Glomerular endothelial cell (primary cell): Measurements from ENCODE around the gene SEZ6L. TPM values are rescaled to one million over a fixed set of nuclear protein-coding genes. Genes with fewer than 3 reads are reported as not detected.

Experiments
- DNase-seq: peaks from one replicate; pipeline ENCODE4 v3.0.0-alpha.2; 2011; ENCODE audit warnings: low read depth, low spot score; ENCODE audit errors: extremely low read depth
- total RNA-seq: library from RNA; depleted of rRNA; stranded (reverse); fragments of >200 nt; gene quantifications from 2 replicates; pipeline ENCODE4 v1.2.3, GENCODE V29; 2015

Gene SEZ6L
- not detected in 2 replicates for total RNA-seq

DNA sequence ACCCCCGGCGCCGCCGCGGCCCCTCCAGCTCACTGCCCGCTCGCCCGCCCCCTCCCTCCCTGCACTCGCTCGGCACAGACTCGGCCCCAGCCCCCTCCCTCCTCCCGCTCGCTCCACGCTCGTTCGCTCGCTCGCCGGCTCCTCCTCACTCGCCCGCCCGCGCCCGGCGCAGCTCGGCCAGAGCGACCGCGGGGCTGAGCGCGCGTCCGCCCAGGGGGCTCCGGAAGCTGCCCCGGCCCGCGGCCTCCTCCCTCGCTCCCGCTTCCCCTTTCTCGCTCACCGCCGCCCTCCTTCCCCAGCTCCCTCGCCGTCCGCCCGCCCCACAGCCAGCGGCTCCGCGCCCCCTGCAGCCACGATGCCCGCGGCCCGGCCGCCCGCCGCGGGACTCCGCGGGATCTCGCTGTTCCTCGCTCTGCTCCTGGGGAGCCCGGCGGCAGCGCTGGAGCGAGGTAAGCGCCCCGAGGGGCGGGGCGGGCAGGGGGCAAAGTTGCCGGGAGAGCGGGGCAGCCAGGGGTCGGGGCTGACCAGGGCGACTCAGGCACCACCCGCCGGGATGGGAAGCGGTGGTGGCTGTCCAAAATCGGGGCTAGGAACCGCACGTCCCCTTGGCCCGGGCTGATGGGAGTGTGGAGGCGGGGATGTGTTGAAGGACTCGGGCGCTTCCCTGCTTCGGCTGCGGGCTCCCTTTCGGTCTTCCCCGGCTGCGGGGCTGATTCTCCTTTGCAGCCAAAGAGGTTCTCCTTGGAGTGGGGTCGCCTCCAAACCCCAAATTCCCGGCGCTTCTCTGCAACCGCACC lies at the start of gene SEZ6L:
TSS of gene SEZ6L (plus strand) at position 148 of the 797 bp plus-strand sequence. CDS start at position 356, 208 bp downstream.
- DNase-seq: no peak

DNA sequence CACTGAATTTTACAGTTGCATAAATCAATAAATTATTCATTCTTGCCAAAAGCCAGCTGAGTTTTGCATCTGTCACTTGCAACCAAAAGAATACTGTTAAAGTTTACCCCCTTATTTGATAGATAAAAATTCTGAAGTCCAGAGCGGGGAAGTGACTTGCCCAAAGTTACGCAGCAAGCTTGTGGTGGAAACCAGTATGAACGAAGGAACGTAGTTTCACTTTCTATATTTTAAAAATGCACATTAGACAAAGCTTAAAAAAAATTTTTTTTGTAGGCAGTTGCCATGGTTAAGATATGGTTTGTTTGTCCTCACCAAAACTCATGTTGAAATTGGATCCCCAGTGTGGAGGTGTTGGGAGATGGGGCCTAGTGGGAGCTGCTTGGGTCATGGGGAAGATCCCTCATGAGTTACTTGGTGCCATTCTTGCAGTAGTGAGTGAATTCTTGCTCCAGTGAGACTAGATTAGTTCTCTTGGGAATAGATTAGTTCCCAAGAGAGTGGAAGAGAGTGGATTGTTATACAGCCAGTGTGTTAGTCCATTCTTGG lies 46.3 kb upstream of the SEZ6L start:
- DNase-seq: no peak

DNA sequence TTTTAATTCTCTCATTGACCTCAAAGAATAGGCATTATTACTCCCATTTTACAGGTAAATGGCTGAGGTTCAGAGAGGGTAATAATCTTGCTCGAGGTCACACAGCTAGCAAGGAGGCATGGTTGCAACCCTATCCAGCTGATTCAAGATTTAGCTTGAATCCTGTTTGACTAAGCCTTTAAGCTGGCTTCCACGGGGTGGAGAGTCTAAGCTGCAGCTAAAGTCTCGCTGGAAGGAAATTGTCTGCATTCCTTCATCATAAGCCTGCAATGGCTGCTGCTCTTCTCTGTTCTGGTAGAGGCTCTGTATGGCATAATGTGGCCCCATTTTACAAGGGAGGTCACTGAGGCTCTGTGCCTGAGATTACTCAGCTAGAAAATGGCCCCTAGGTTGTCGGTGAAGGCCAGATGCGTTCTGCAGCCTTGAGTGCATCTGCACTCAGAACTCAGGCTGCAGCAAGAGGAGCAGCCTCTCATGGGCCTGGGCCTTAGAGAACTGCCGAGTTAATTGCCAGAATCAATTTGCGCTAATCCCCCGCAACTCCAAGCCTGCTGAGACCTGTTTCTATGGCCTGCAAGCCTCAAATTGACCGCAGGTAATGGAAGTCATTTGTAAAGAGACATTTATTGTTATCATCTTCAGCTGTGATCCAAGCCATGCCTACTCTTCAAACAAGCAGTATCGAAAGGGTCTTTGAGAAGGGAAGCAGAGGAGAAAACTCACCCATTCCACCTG lies 44.1 kb upstream of the SEZ6L start:
- no peak for DNase-seq

DNA sequence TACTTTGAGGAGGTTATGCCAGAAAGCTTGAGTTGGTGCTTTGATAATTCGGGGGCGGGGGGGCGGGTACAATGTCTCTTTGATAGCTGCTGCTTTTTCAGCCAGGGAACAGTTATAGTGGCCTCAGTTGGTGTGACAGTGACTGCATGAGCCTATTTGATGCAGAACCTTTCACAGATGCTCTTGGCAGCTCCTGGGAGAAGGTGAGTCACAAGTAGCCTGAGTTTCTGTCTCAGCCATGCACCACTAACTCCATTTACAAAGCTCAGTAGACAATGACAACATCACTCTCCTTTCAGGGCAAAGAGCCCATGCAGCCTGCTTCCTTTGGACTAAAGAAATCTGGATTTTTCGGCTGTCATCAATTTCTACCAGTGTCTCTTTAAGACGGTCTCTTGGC lies 42.1 kb upstream of the SEZ6L start:
- DNase-seq: no peak

DNA sequence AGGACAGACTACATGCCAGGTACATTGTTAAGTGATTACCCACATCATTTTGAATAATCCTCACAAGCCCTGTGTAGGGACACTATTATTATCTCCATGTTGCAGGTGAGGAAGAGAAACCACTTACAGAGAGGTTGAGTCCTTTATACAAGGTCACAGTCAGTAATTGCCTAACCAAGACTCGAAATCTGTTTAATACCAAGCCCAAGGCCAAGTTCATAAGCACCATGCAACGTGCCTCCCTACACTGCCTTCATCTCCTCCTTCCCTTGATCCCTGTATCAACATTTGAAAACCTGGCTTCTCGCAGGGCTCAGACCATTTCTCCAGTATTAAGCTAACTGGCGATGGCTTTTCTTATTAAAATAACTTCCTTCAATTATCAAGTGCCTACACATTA lies 41.7 kb upstream of the SEZ6L start:
- DNase-seq: no peak

DNA sequence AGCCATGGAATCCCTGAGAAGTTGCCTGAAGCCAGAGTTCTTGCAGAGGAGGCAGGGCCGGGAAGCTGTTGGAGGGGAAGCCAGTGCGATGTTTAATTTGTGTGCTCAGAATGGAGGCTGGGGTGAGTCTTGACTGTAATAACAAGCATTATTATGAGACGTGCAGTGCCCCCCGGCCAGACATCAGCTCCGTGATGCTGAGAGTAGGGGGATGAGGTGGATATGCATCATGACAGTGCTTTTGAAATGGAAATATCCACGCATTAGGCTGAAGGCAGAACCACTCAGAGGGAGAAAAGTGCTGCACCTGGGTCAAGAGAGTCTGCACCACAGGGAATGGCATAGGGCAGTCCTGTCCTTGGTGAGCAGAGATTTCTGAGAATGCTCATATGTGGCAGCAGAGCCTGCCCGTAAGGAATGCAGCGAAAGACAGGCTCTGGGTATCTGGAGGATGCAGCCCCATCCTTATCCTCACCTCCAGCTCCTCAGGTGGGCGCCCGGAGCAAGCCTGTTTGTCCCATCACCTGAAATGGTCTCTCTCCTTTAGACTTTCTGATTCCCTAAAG lies 37.6 kb upstream of the SEZ6L start:
- no peak for DNase-seq

DNA sequence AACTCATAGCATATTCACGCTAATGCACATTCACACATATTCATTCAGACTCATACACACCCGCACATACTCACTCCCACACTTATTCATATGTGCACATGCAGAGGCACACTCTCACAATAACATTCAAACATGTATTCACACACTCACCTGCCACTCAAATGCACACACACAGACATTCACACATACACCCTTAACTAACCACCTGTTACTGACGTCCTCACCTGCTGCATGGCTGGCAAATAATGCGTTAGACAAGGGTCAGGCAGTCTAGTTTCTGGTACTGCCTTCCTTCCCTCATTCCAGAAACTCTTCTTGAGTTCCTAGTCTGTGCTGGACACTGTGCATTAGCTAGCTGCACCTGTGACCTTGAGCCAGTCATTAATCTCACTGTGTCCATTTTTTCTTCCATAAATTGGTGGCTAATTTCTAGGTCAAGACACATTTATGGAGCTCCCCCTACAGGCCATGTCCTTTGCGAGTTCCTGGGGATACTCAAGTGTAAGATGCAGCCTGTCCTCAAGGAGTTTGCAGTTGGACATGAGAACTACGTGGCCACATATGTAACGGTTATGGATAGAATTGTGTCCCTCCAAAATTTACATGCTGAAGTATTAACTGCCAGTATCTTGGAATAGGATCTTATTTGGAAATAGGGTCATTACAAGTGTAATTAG lies 34.5 kb upstream of the SEZ6L start:
- DNase-seq: no peak

DNA sequence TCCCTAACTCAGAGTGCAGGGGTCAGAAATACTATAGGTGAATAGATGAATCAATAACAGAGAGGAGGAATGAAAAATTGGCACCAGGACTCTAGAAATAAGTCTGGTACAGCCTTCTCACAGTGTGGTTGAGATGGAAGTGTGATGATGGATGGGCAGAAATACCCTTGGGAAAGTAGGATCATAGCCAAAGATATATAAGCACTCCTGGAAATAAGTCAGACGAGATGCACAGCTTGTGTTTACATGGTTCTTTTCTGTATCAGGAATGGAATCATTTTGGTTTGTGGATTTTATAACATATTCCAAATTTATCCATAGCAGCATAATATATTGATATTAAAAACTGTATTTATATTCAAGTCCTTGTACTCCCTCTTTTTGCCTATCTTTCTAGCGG lies 33.5 kb upstream of the SEZ6L start:
- DNase-seq: no peak

DNA sequence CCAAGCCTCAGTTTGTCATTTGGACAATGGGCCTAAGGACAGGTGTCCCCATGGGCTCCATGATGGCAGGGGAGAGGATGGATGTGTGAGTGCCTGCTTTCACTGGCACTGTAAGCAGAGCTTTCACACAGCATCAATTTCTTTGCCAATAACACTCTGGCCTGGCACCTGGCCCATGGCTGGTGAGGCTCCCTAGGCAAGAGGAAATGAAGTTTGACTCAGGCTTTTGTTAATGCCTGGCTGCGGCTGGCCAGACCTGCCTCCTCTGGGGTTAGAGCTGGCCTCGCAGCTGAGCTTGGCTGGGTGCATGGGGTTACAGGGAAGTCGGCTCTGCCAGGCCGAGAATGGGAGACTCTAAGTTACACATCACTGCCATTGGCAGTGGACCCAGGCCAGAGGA lies 30.0 kb upstream of the SEZ6L start:
- DNase-seq: no peak

DNA sequence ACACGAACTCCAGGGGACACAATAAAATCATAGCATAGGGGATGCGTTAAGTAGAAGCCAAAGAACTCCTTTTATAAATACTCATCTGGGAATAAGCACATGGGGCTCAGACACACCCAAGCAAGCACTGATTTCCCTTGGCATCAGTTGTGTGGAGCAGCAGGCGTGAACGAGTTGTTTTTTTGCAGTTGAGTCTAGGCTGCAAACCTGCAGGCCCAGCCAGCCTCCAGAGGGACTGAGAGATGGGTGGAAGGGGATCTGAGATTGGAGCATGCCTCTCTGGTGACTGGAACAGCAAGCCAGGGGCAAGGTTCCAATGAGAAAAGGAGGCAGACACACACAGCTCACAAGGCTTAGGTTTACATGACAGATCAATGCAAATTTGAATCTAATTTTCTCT lies 27.4 kb upstream of the SEZ6L start:
- no peak for DNase-seq

DNA sequence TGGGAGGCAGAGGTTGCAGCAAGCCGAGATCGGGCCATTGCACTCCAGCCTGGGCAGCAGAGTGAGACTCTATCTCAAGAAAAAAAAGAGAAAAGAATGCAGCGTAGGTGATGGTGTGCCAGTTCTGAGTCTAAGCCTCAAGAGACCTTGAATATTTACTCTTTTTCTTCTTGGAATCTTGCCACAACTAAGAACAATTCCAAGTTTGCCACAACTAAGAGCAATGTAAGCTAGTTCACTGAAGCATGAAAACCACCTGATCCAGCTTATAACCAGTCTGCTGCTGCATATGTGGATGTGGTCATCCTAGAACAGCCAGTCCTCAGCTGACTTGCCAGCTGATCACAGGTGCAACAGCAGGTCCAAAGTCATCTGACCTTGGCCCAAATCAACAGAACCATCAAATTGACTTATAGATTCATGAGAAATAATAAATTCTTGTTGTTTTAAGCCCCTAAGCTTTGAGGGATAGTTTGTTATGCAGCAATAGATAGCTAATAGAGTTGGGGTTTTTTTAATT lies 25.4 kb upstream of the SEZ6L start:
- no peak for DNase-seq

DNA sequence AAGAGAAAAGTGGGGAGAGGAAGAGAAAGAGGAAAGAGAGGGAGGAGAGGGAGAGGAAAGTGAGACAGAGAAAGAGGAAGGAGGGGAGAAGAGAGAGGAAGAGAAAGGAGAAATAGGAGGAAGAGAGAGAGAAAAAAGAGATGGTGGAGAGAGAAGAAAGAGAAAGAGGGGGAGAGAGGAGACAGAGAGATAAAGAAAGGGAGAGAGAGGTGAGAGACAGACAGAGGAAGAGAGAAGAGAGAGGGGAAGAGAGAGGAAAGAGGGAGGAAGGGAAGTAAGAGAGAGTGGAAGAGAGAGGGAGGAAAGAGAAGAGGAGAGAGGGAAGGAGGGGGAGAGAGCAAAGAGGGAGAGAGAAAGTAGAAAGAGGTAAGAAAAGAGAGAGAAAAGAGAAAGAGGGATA lies 9.4 kb upstream of the SEZ6L start:
- DNase-seq: no peak

DNA sequence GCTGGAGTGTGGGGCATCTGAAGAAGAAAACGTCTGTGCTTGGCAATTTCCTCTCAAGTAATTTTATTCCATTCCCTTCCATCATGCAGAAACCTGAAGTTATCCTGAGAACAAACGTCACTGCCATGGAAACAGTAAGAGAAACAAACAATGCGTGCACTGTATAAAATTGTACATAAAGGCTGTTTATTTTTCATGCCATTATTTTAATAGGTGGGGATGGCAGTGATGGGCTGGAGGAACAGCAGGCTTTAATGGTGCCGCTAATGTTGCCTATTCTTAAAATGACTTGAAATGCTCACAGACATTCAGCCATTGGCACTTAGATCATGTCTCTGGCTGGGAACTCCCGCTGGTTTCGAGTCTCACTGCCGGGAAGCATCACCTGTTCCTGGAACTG lies 7.5 kb upstream of the SEZ6L start:
- DNase-seq: no peak

DNA sequence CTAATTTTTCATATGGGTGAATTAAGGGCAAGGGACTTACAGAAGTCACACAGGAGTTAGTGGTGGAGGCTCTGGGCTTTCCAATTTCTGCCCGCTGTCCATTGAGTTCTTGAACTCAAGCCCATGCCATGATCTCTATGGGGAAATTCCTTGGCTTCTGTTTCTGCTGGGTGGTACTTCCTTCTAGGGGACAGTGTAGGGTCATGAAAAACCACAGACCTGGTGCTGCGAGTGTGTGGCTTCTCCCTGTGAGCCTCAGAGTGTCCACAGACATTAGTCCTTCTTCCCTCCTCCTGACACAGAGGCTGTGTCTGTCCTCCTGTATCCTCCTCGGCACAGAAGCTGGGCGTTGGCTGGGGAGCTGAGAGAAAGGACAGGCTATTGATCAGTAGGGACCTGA lies 6.3 kb upstream of the SEZ6L start:
- DNase-seq: no peak

DNA sequence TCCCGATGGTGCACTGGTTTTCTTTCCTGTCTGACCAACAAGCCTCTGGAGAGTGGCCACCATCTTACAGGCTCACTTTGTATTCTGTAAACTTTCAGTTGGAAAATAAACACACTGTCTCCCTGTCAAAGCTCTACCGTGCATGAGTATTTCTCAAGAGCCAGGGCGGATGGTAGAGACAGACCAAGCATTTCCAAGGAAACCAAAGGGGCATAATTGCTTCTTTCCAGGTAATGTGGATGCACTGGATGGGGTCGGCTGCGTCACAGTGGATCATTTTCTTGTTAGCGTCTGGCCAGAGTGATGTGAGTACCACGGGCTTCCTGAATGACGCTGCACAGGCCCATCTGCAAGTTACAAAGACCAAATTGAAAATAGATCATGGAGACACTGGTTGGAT lies 5.1 kb upstream of the SEZ6L start:
- no peak for DNase-seq

DNA sequence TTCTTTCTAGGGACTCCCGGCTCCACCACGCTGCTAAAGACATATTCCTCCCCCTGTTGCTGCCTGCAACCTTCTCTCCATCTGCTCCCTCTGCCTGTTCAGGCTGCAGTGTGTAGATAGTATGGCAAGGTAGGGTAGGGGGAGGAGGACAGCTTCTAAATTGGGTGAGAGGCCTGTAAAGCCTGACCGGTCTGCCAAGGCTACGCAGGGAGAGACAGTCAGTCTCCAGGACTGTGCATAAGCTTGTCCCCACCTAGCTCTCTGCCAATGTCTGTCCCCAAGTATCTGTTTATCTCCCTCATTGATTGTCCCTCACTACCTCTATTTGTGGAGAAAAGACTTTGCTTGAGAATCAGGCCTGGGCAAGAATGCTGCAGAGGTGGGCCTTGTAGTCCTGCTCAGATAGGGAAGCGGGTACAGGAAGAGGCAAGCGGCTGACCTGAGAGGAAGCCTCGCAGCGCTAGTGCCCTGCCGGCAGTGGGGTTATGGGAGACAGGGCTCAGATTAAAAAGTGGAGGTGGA lies 871 bp upstream of the SEZ6L start:
- no peak for DNase-seq

DNA sequence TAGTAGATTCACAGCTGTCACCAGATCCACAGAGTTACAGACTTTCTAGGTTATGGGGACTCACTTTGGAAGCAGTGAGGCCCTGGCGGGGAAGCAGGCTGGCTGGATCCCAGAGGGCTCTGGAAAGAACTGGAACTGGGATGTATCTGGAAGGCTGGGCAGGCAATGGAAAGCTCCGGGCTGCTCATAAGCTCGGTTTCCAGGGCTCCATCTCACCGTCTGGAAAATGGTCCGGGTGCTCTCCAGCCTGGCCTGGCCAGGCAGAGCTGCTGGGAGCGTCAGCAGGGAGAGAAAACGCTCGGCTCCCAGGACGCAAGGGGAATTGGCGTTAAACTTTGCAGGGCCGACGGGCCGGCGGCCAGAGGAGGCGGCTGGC lies 335 bp upstream of the SEZ6L start:
- no peak for DNase-seq

DNA sequence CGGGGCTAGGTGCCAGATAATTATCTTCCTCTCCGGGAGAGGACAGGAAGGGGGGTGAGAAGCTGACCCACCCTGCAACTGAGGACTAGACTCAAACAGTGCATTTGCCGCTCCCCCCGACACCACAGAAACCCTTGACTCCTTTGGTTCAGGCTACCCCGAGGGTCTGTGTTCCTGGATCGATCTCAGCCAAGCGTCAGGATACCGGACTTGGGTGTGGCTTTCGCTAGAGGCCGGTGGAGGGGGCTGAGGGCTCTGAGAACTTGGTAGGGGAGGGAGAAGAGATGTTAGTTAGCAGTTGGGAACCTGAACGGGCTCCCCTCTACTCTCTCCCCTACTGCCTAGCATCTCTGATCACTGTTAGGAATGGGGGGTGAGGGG lies 840 bp downstream of the SEZ6L start:
- no peak for DNase-seq

DNA sequence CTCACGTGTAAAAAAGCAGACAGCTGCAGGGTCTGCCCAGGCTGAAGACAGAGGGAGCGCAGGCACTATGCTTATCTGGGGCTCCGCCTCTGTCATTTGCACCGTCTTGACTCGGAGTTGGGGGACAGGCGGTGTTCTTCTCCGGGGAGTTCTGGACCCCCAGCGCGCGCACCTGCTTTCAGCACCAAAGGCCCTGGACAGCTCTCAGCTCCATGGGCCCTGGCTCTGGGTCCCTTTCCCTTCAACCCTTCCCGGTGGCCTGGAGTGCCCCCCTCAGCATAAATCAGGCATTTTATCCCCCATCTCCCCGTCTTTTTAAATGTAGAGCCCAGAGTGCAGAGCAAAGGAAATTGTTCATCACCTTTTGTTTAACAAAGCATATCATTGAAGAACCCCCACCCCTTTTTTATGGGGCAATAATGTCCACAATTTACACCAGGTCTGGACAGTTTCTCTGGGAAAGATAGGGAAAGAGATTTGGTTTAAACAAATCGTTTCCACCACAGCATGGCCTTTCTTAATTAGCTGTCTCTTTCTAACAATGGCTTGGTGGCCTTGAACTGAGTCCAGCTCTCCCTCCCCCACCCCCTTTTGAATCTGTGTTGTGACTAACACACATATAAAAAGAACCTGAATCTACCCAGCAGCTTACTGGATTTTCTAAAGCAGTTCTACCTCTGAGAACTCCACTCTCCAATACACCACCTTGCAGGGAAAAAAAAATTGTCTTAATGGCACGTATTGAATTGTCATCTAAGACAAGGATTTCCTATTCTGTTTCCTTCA lies 1.7 kb downstream of the SEZ6L start:
- DNase-seq: no peak

DNA sequence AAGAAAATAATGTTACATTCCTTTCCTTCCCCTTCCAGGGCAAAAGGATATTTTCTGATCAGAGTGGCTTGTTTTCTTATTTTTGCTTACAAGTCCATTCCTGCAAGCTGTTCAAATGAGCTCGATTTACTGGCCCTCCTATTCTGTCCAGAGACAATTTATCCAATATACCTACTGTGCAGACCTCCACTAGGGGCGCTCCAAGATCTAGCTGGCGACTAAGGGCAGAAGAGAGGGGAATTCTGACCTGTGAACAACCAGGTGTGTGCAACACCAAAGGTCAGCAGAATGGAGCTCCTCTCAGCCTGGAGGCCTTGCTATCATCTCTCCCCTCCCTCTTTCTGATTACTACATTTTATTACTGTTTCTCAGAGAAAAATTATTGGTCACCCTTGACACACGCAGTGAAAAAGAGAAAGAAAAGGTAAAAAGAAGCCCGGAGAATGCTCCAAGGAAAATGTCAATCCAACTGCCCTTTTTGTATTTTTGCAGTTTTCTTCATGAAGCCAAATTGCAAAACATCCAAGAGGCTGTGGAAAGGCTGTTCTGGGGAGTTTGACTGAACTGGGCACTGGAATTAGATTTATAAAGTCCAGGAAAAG lies 3.2 kb downstream of the SEZ6L start:
- DNase-seq: no peak
